K562 (cell line): ENCODE data around the gene SLC7A5. TPM values are rescaled to one million over a fixed set of nuclear protein-coding genes. Genes with fewer than 3 reads are reported as not detected.

ENCODE experiments used
- ARID1B ChIP-seq: fragments of 450-650 bp; IDR thresholded peaks from 2 replicates; pipeline ENCODE4 v1.6.1; 2016; ENCODE audit warnings: antibody characterized with exemption, mild to moderate bottlenecking, inconsistent platforms
- ATF1 ChIP-seq, 2 experiments: fragments of 450-650 bp in 1 of 2; IDR thresholded peaks; 2 replicates each; pipeline ENCODE4 v1.6.1; 2016; ENCODE audit warnings: missing compliant biosample characterization in 1 of 2, missing genetic modification characterization in 1 of 2
- C11orf30 ChIP-seq: fragments of 450-650 bp; IDR thresholded peaks from 2 replicates; pipeline ENCODE4 v1.6.1; 2016; ENCODE audit warnings: low read depth, mild to moderate bottlenecking
- CCAR2 ChIP-seq: fragments of 200-400 bp; formaldehyde crosslinking; IDR thresholded peaks from 2 replicates; pipeline ENCODE4 v1.6.1; 2017; ENCODE audit warnings: mild to moderate bottlenecking, low read depth, low read length
- CREM ChIP-seq: IDR thresholded peaks from 2 replicates; pipeline ENCODE4 v1.6.1; 2014; ENCODE audit warnings: antibody characterized with exemption, low read depth
- CXXC5 ChIP-seq: fragments of 250-450 bp; sonication (Bioruptor Pico); IDR thresholded peaks from 2 replicates; pipeline ENCODE4 v1.8.0; 2022; ENCODE audit warnings: inconsistent platforms, mild to moderate bottlenecking, moderate library complexity
- FOSL1 ChIP-seq: fragments of 200-800 bp; sonication (Bioruptor generic); conservative IDR thresholded peaks from 2 replicates; pipeline ENCODE4 v1.6.1; 2016; ENCODE audit warnings: missing genetic modification characterization, missing compliant biosample characterization
- HDAC1 ChIP-seq, 2 experiments: fragments of 450-650 bp; IDR thresholded peaks; 2 replicates each; pipeline ENCODE4 v1.6.1; 2016 to 2017; ENCODE audit warnings: inconsistent platforms in 1 of 2, mild to moderate bottlenecking in 1 of 2, moderate library complexity in 1 of 2
- HOXB6 ChIP-seq: fragments of 250-450 bp; sonication (Bioruptor Pico); IDR thresholded peaks from 2 replicates; pipeline ENCODE4 v1.5.1; 2022; ENCODE audit warnings: mild to moderate bottlenecking, borderline replicate concordance
- JUND ChIP-seq, 2 experiments: IDR thresholded peaks; 2 replicates in 1 of 2; 3 replicates in 1 of 2; pipeline ENCODE4 v1.6.1; 2011; ENCODE audit warnings: borderline replicate concordance in 2 of 2, low read depth in 2 of 2, low read length in 2 of 2, improper control_type of control experiment in 1 of 2, missing biosample characterization in 1 of 2, missing genetic modification characterization in 1 of 2, missing genetic modification reagents in 1 of 2
- KDM1A ChIP-seq, 2 experiments: fragments of 450-650 bp; IDR thresholded peaks; 2 replicates each; pipeline ENCODE4 v1.6.1; 2016; ENCODE audit warnings: mild to moderate bottlenecking in 2 of 2
- L3MBTL2 ChIP-seq: fragments of 450-650 bp; IDR thresholded peaks from 2 replicates; pipeline ENCODE4 v1.6.1; 2016; ENCODE audit warnings: mild to moderate bottlenecking, moderate library complexity
- MAFG ChIP-seq: fragments of 450-650 bp; conservative IDR thresholded peaks from 2 replicates; pipeline ENCODE4 v1.6.1; 2016; ENCODE audit warnings: missing genetic modification characterization, missing compliant biosample characterization
- NFE2 ChIP-seq: IDR thresholded peaks from 2 replicates; pipeline ENCODE4 v1.6.1; 2014; ENCODE audit warnings: antibody characterized with exemption, low read depth
- NFE2L1 ChIP-seq: fragments of 450-650 bp; IDR thresholded peaks from 2 replicates; pipeline ENCODE4 v1.6.1; 2016; ENCODE audit warnings: missing genetic modification characterization, low read depth, mild to moderate bottlenecking, missing compliant biosample characterization, moderate library complexity, borderline replicate concordance
- NFIC ChIP-seq: fragments of 450-650 bp; IDR thresholded peaks from 2 replicates; pipeline ENCODE4 v1.6.1; 2017; ENCODE audit warnings: mild to moderate bottlenecking, inconsistent platforms
- POLR2AphosphoS5 ChIP-seq: IDR thresholded peaks from 2 replicates; pipeline ENCODE4 v1.6.1; 2011; ENCODE audit warnings: mild to moderate bottlenecking, low read depth, low read length, moderate library complexity; ENCODE audit not compliant: control insufficient read depth, insufficient read depth
- RBM22 ChIP-seq: fragments of 200-400 bp; formaldehyde crosslinking; IDR thresholded peaks from 2 replicates; pipeline ENCODE4 v1.6.1; 2018; ENCODE audit warnings: low read length, low read depth; ENCODE audit not compliant: poor library complexity, severe bottlenecking
- RCOR1 ChIP-seq, 2 experiments: IDR thresholded peaks; 2 replicates each; pipeline ENCODE4 v1.6.1; 2012; ENCODE audit warnings: low read depth in 2 of 2, low read length in 2 of 2, borderline replicate concordance in 1 of 2, improper control_type of control experiment in 1 of 2
- ZSCAN29 ChIP-seq: fragments of 450-650 bp; IDR thresholded peaks from 2 replicates; pipeline ENCODE4 v1.6.1; 2017
- polyA plus RNA-seq, 8 experiments: library from polyadenylated mRNA; depleted of rRNA in 4 of 8; stranded (reverse) in 5 of 8; unstranded in 3 of 8; fragments of >200 nt; fragmentation: Nextera tagmentation in 2 of 8; fragmentation: Illumina TruSeq in 1 of 8; extraction: Ambion mirVana in 2 of 8; extraction: Trizol in 1 of 8; gene quantifications; 2 replicates each; pipeline versions ENCODE4 v1.2.1 to v1.2.3, GENCODE V29; 2011 to 2014; ENCODE audit warnings: inconsistent platforms in 1 of 8, missing spikeins in 1 of 8
- total RNA-seq, 7 experiments: library from RNA; depleted of rRNA in 6 of 7; stranded (reverse); fragments of >200 nt in 6 of 7; fragmentation: Illumina TruSeq in 2 of 7; extraction: Trizol in 2 of 7; gene quantifications; 2 replicates each; pipeline versions ENCODE4 v1.2.1 to v1.2.3, GENCODE V29; 2011 to 2021; ENCODE audit warnings: low replicate concordance in 1 of 7
- TF ChIP-seq, protein P1 (sequence below): IDR thresholded peaks from 2 replicates; pipeline ENCODE4 v1.6.1; 2014; ENCODE audit warnings: antibody characterized with exemption
- TF ChIP-seq, protein P2 (sequence below): sonication (generic); formaldehyde crosslinking; IDR thresholded peaks from 2 replicates; pipeline ENCODE4 v1.8.0; 2022; ENCODE audit warnings: mild to moderate bottlenecking, missing genetic modification reagents

SLC7A5 gene
- total and polyA plus RNA-seq, 9 of the 15 experiments (the other 6 are each of a cell fraction or from before 2014, with no cell fraction given): 1.9 to 220 (median 18.6) TPM

- TF ChIP-seq, protein P1, sequence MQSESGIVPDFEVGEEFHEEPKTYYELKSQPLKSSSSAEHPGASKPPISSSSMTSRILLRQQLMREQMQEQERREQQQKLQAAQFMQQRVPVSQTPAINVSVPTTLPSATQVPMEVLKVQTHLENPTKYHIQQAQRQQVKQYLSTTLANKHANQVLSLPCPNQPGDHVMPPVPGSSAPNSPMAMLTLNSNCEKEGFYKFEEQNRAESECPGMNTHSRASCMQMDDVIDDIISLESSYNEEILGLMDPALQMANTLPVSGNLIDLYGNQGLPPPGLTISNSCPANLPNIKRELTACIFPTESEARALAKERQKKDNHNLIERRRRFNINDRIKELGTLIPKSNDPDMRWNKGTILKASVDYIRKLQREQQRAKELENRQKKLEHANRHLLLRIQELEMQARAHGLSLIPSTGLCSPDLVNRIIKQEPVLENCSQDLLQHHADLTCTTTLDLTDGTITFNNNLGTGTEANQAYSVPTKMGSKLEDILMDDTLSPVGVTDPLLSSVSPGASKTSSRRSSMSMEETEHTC: no peak
- TF ChIP-seq NFE2 (peak; percentile 91), ARID1B (peak; percentile 47), MAFG (tag) (peak; percentile 92), KDM1A (IDR thresholded peaks at IDR 0.05) (0 out of 4 replicates have a peak, but pooled peaks have one; percentile 11 to 57), NFE2L1 (tag) (peak; percentile 70), ATF1 (CRISPR knock-in tag; IDR thresholded peaks at IDR 0.05) (no peak), ATF1 (tag; IDR thresholded peaks at IDR 0.05) (peak; percentile 37; the same call in 1 of the 2 replicates), RBM22 (peak; percentile 67), POLR2AphosphoS5 (peak; percentile 27; the same call in 1 of the 2 replicates), FOSL1 (tag) (peak; percentile 65), ZSCAN29 (peak; percentile 87), CREM (0 out of 2 replicates have a peak, but pooled peaks have one; percentile 17), L3MBTL2 (0 out of 2 replicates have a peak, but pooled peaks have one; percentile 27), NFIC (peak; percentile 19; the same call in 1 of the 2 replicates), HDAC1 (IDR thresholded peaks at IDR 0.05) (peak in 1 of 2 experiments; percentile 13; a peak in 1 of 4 replicates), CCAR2 (no peak), CXXC5 (0 out of 2 replicates have a peak, but pooled peaks have one; percentile 29), RCOR1 (IDR thresholded peaks at IDR 0.05; ENCODE audit: borderline replicate concordance in 1 of 2, low read depth in 2 of 2, low read length in 2 of 2) (0 out of 4 replicates have a peak, but pooled peaks of 1 of the 2 experiments have one; percentile 3), C11orf30 (peak; percentile 89), JUND (IDR thresholded peaks at IDR 0.05; ENCODE audit: borderline replicate concordance, low read depth, low read length) (peak; percentile 67; the same call in 1 of the 2 replicates), JUND (tag; IDR thresholded peaks at IDR 0.05; ENCODE audit: borderline replicate concordance, low read depth, low read length) (peak; percentile 70; the same call in 1 of the 3 replicates), HOXB6 (CRISPR knock-in tag) (no peak)
- TF ChIP-seq, protein P2, sequence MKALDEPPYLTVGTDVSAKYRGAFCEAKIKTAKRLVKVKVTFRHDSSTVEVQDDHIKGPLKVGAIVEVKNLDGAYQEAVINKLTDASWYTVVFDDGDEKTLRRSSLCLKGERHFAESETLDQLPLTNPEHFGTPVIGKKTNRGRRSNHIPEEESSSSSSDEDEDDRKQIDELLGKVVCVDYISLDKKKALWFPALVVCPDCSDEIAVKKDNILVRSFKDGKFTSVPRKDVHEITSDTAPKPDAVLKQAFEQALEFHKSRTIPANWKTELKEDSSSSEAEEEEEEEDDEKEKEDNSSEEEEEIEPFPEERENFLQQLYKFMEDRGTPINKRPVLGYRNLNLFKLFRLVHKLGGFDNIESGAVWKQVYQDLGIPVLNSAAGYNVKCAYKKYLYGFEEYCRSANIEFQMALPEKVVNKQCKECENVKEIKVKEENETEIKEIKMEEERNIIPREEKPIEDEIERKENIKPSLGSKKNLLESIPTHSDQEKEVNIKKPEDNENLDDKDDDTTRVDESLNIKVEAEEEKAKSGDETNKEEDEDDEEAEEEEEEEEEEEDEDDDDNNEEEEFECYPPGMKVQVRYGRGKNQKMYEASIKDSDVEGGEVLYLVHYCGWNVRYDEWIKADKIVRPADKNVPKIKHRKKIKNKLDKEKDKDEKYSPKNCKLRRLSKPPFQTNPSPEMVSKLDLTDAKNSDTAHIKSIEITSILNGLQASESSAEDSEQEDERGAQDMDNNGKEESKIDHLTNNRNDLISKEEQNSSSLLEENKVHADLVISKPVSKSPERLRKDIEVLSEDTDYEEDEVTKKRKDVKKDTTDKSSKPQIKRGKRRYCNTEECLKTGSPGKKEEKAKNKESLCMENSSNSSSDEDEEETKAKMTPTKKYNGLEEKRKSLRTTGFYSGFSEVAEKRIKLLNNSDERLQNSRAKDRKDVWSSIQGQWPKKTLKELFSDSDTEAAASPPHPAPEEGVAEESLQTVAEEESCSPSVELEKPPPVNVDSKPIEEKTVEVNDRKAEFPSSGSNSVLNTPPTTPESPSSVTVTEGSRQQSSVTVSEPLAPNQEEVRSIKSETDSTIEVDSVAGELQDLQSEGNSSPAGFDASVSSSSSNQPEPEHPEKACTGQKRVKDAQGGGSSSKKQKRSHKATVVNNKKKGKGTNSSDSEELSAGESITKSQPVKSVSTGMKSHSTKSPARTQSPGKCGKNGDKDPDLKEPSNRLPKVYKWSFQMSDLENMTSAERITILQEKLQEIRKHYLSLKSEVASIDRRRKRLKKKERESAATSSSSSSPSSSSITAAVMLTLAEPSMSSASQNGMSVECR: 0 out of 2 replicates have a peak, but pooled peaks have one; percentile 54
Observed at GRCh38 chr16:87860553-87861299, 8.6 kb downstream of the SLC7A5 start (continued).
